H9 (cell line): ENCODE measurements around the gene PRR23E. TPM values are rescaled to one million over a fixed set of nuclear protein-coding genes. Genes with fewer than 3 reads are reported as not detected.

ENCODE experiments used
- DNase-seq: peaks from one replicate; pipeline ENCODE4 v3.0.0-alpha.2; 2017
- H2AFZ ChIP-seq: one replicate; pipeline ENCODE4 v1.6.1; 2013; ENCODE audit warnings: mild to moderate bottlenecking, low read length, control low read depth, moderate library complexity
- H2AK5ac ChIP-seq: 2 replicates; pipeline ENCODE4 v1.6.1; 2013; ENCODE audit warnings: low read length, control low read depth, mixed read lengths; ENCODE audit not compliant: insufficient read length
- H2BK120ac ChIP-seq: one replicate; pipeline ENCODE4 v1.6.1; 2013; ENCODE audit warnings: low read depth, mild to moderate bottlenecking, low read length, control low read depth, inconsistent platforms; ENCODE audit not compliant: poor library complexity, severe bottlenecking
- H2BK12ac ChIP-seq: 2 replicates; pipeline ENCODE4 v1.6.1; 2013; ENCODE audit warnings: low read length, control low read depth, mixed read lengths, low read depth; ENCODE audit not compliant: insufficient read length
- H2BK15ac ChIP-seq: 2 replicates; pipeline ENCODE4 v1.6.1; 2013; ENCODE audit warnings: low read depth, low read length, control low read depth
- H2BK20ac ChIP-seq: one replicate; pipeline ENCODE4 v1.6.1; 2013; ENCODE audit warnings: low read depth, mild to moderate bottlenecking, low read length, control low read depth, inconsistent platforms; ENCODE audit not compliant: poor library complexity, severe bottlenecking
- H2BK5ac ChIP-seq: 2 replicates; pipeline ENCODE4 v1.6.1; 2013; ENCODE audit warnings: low read length, control low read depth, mixed read lengths; ENCODE audit not compliant: insufficient read length
- H3K14ac ChIP-seq: 2 replicates; pipeline ENCODE4 v1.6.1; 2013; ENCODE audit warnings: low read length, control low read depth; ENCODE audit not compliant: insufficient read depth
- H3K18ac ChIP-seq: 2 replicates; pipeline ENCODE4 v1.6.1; 2013; ENCODE audit warnings: low read depth, mild to moderate bottlenecking, mixed read lengths, low read length, control low read depth; ENCODE audit not compliant: insufficient read length
- H3K23ac ChIP-seq: 2 replicates; pipeline ENCODE4 v1.6.1; 2013; ENCODE audit warnings: low read length, control low read depth, mixed read lengths, low read depth; ENCODE audit not compliant: insufficient read length
- H3K23me2 ChIP-seq: 2 replicates; pipeline ENCODE4 v1.6.1; 2013; ENCODE audit warnings: low read depth, mild to moderate bottlenecking, mixed read lengths, low read length, control low read depth; ENCODE audit not compliant: insufficient read length, poor library complexity, severe bottlenecking
- H3K27ac ChIP-seq: 2 replicates; pipeline ENCODE4 v1.5.1; 2013; ENCODE audit warnings: low read length, control low read depth, mixed read lengths, low read depth; ENCODE audit not compliant: insufficient read length
- H3K27me3 ChIP-seq: 2 replicates; pipeline ENCODE4 v1.6.1; 2013; ENCODE audit warnings: low read length, control low read depth, inconsistent platforms; ENCODE audit not compliant: insufficient read depth
- H3K4ac ChIP-seq: 2 replicates; pipeline ENCODE4 v1.6.1; 2013; ENCODE audit warnings: low read depth, mild to moderate bottlenecking, control low read depth, inconsistent platforms, low read length, moderate library complexity
- H3K4me1 ChIP-seq: 2 replicates; pipeline ENCODE4 v1.6.1; 2013; ENCODE audit warnings: low read length, control low read depth, inconsistent platforms; ENCODE audit not compliant: insufficient read depth
- H3K4me2 ChIP-seq: 2 replicates; pipeline ENCODE4 v1.6.1; 2013; ENCODE audit warnings: low read length, control low read depth, mixed read lengths; ENCODE audit not compliant: insufficient read length, insufficient read depth
- H3K56ac ChIP-seq: 2 replicates; pipeline ENCODE4 v1.6.1; 2013; ENCODE audit warnings: low read depth, mild to moderate bottlenecking, mixed read lengths, low read length, control low read depth; ENCODE audit not compliant: insufficient read length
- H3K79me1 ChIP-seq: 2 replicates; pipeline ENCODE4 v1.6.1; 2013; ENCODE audit warnings: low read depth, mild to moderate bottlenecking, moderate library complexity, low read length, control low read depth, inconsistent platforms; ENCODE audit not compliant: insufficient read depth, poor library complexity, severe bottlenecking
- H3K79me2 ChIP-seq: 2 replicates; pipeline ENCODE4 v1.6.1; 2013; ENCODE audit warnings: low read length, control low read depth, inconsistent platforms; ENCODE audit not compliant: insufficient read depth
- H3K9ac ChIP-seq: 2 replicates; pipeline ENCODE4 v1.6.1; 2013; ENCODE audit warnings: low read length, control low read depth, mixed read lengths; ENCODE audit not compliant: insufficient read length; ENCODE audit errors: extremely low read depth
- H3K9me3 ChIP-seq: one replicate; pipeline ENCODE4 v1.6.1; 2013; ENCODE audit warnings: low read depth, low read length, inconsistent platforms; ENCODE audit not compliant: control insufficient read depth
- H3T11ph ChIP-seq: one replicate; pipeline ENCODE4 v1.6.1; 2013; ENCODE audit warnings: mild to moderate bottlenecking, low read length, control low read depth, inconsistent platforms
- H4K20me1 ChIP-seq: one replicate; pipeline ENCODE4 v1.6.1; 2013; ENCODE audit not compliant: control insufficient read depth, insufficient read length, insufficient read depth
- H4K5ac ChIP-seq: 2 replicates; pipeline ENCODE4 v1.6.1; 2013; ENCODE audit warnings: low read depth, mild to moderate bottlenecking, mixed read lengths, low read length, control low read depth; ENCODE audit not compliant: insufficient read length
- H4K8ac ChIP-seq: replicated peaks from 2 replicates; pipeline ENCODE4 v1.6.1; 2013; ENCODE audit warnings: low read length, control low read depth, mixed read lengths, low read depth; ENCODE audit not compliant: insufficient read length
- H4K91ac ChIP-seq: 2 replicates; pipeline ENCODE4 v1.6.1; 2013; ENCODE audit warnings: low read depth, mild to moderate bottlenecking, moderate library complexity, mixed read lengths, low read length, control low read depth; ENCODE audit not compliant: insufficient read length
- H3K27ac Mint-ChIP-seq, 3 experiments: 2 replicates in 2 of 3; 3 replicates in 1 of 3; pipeline ENCODE4 v1.8.0; 2020 to 2021; ENCODE audit warnings: mixed read lengths in 3 of 3, mild to moderate bottlenecking in 1 of 3, moderate library complexity in 1 of 3
- H3K27me3 Mint-ChIP-seq: 2 replicates; pipeline ENCODE4 v1.8.0; 2021; ENCODE audit warnings: low read depth, mild to moderate bottlenecking, moderate library complexity, mixed read lengths
- H3K36me3 Mint-ChIP-seq, 3 experiments: 2 replicates in 2 of 3; 3 replicates in 1 of 3; pipeline ENCODE4 v1.8.0; 2020 to 2021; ENCODE audit warnings: low read depth in 3 of 3, mixed read lengths in 3 of 3; ENCODE audit not compliant: insufficient read depth in 1 of 3
- H3K4me1 Mint-ChIP-seq, 2 experiments: 2 replicates each; pipeline ENCODE4 v1.8.0; 2020; ENCODE audit warnings: mixed read lengths in 2 of 2
- H3K4me3 Mint-ChIP-seq, 2 experiments: 2 replicates in 1 of 2; 3 replicates in 1 of 2; pipeline ENCODE4 v1.8.0; 2020 to 2021; ENCODE audit warnings: mild to moderate bottlenecking in 2 of 2, mixed read lengths in 2 of 2, moderate library complexity in 1 of 2
- H3K9me3 Mint-ChIP-seq, 2 experiments: 2 replicates in 1 of 2; 3 replicates in 1 of 2; pipeline ENCODE4 v1.8.0; 2020; ENCODE audit warnings: mild to moderate bottlenecking in 2 of 2, mixed read lengths in 2 of 2, moderate library complexity in 1 of 2
- WGBS: extraction: QIAGEN DNeasy Blood & Tissue Kit; methylation state at CpG from one replicate; pipeline ENCODE4 v1.1.7; 2013; ENCODE audit warnings: missing lambda C conversion rate, low lambda C conversion rate, mixed read lengths; ENCODE audit not compliant: insufficient read length; ENCODE audit errors: extremely low coverage; 5-methylcytosine and 5-hydroxymethylcytosine counted together
- total RNA-seq: library from RNA; stranded (reverse); gene quantifications from 2 replicates; pipeline ENCODE4 v1.2.1, GENCODE V29; 2021
- TF ChIP-seq, protein P1 (sequence below): fragments of 200-600 bp; sonication (generic); conservative IDR thresholded peaks from 3 replicates; pipeline ENCODE4 v1.8.0; 2021; ENCODE audit warnings: antibody characterized with exemption, mild to moderate bottlenecking

PRR23E gene
- total RNA-seq, 1 experiment from 2014 or later = not detected

DNA sequence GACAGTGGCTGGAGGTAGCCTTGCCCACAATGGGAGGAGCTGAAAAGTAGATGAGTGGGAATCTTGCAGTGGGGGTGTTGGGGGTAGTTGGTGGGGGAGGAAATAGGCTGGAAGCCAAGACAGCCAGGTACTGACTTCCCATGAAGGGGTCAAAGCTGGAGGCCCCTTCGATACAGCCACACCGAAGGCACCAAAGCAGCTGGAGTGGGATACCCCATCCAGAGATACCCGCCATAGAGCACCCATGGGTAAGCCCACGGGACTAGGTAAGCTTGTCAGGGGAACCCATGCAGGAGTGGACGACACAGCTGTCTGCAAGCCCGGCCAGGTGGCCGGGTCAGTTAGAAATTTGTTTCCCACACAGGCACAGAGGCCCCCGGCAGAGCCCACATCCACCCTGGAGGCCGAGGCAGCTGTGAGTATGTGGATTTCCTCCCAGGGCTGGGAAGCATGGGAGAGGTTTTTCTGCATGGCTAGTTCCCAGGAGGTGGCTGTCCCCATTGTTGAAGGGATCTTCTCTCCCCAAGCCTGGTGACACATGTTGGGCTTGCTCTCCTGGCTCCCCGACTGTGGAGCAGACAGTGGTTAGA is 28.6 kb downstream of the PRR23E start:
- Histone ChIP-seq H3K4ac (no peak overlapping the region), H3K23ac (no peak overlapping the region), H3K14ac (no peak overlapping the region), H4K5ac (no peak overlapping the region), H2BK12ac (no peak overlapping the region), H2BK15ac (no peak overlapping the region), H4K8ac (no peak overlapping the region), H2BK20ac (no peak overlapping the region), H3K18ac (no peak overlapping the region), H3K9me3 (no peaks in the 10 kb centered on the region), H3K27ac (no peak overlapping the region), H2BK120ac (no peak overlapping the region), H2AK5ac (no peak overlapping the region), H4K20me1 (no peaks in the 10 kb centered on the region), H3K56ac (no peak overlapping the region), H3K79me1 (no peaks in the 10 kb centered on the region), H3K79me2 (no peaks in the 10 kb centered on the region), H4K91ac (no peak overlapping the region), H2BK5ac (no peak overlapping the region), H3K4me2 (no peak overlapping the region), H3T11ph (no peak overlapping the region), H3K27me3 (no peaks in the 10 kb centered on the region), H3K23me2 (peaks cover under 1% of the 10 kb centered on the region), H3K4me1 (no peaks in the 10 kb centered on the region), H2AFZ (no peak overlapping the region), H3K9ac (no peak overlapping the region)
- H3K4me1 Mint-ChIP-seq = peaks cover 10 to 20% of the 10 kb centered on the region in 2 experiments
- DNase-seq = no peak
- H3K27ac Mint-ChIP-seq = no peak overlapping the region; a peak in 1 of 7 replicates
- TF ChIP-seq, protein P1, sequence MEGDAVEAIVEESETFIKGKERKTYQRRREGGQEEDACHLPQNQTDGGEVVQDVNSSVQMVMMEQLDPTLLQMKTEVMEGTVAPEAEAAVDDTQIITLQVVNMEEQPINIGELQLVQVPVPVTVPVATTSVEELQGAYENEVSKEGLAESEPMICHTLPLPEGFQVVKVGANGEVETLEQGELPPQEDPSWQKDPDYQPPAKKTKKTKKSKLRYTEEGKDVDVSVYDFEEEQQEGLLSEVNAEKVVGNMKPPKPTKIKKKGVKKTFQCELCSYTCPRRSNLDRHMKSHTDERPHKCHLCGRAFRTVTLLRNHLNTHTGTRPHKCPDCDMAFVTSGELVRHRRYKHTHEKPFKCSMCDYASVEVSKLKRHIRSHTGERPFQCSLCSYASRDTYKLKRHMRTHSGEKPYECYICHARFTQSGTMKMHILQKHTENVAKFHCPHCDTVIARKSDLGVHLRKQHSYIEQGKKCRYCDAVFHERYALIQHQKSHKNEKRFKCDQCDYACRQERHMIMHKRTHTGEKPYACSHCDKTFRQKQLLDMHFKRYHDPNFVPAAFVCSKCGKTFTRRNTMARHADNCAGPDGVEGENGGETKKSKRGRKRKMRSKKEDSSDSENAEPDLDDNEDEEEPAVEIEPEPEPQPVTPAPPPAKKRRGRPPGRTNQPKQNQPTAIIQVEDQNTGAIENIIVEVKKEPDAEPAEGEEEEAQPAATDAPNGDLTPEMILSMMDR = no peak
- peaks cover 4 to 11% (median 9%) of the 10 kb centered on the region in 3 experiments; a peak in 4 of 7 replicates for H3K36me3 Mint-ChIP-seq
- H3K4me3 Mint-ChIP-seq = no peak overlapping the region
- H3K27me3 Mint-ChIP-seq = peaks cover 10% of the 10 kb centered on the region; the same call in 1 of the 2 replicates
- H3K9me3 Mint-ChIP-seq = peaks cover 10 to 13% of the 10 kb centered on the region in 2 experiments
- WGBS = no CpG with 5 or more reads among the region's 10 CpGs
